Head of caudate nucleus (tissue), 42 donors: ENCODE results near the gene RMP24.
A peak's percentile ranks its signal among the peaks of the same experiment; 100 is the strongest.

ENCODE experiments used
- DNase-seq, 42 donors: peaks; one replicate each; pipeline versions ENCODE4 v3.0.0 to v3.0.0-alpha.2; 2020 to 2021; ENCODE audit warnings: mixed read lengths in 7 of 42
- intact Hi-C: fragments of 100-400 bp; cut with DNase I; formaldehyde crosslinking; loops from one replicate; pipeline ENCODE4 v1.15.0; 2022

Gene RMP24

GRCh38 chr18:35972197-35973000, at the start of gene RMP24:
RMP24 (plus strand) TSS chr18:35972679.
- DNase-seq: peak; percentile 85 to 98 (median 94)
- intact Hi-C loops: loop anchor here (5.0 to 10.0 kb wide), 2 partner anchors 95 to 152 kb away; partner anchors contain the start of genes ELP2, RPRD1A and SLC39A6

DNA sequence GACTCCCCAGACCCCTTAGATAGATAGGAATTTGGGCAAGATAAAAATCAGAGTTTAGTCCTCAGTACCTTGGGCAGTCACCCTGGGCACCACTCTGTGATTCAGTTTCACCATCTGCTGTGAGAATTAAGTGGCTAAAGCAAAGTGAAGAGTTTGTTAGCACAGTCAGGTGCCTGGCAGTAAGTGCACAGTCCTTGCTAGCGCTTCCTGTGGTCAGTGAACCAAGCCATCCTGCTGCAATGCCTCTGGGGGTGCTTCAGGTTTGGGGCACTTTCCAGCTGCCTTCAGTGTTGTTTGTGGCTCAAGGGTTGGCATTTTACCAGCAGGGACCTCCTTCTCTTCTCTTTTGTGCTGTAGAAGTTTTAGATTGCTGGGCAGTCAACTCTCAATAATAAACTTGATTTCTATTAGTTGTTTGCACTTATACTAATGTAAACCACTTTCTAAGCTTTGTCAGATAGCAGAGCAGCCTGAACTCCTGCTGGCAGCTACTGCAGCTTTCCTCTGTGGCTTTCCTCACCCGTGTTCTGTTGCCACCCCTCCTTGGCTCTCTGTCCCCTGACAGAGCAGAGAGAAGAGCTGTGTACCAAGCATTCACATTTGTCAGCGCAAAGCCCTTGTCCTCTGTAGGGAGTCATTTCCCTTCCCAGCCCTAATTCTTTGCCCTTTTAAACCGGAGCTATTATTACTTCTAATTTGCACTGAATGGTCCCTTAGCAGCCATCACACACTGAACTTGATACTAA, 48.4 kb upstream of the RMP24 start:
- no peak for DNase-seq
- intact Hi-C loops: no loop called here

GRCh38 chr18:35926884-35927283, 45.6 kb upstream of the RMP24 start:
- DNase-seq: no peak
- intact Hi-C loops: no loop called here

DNA sequence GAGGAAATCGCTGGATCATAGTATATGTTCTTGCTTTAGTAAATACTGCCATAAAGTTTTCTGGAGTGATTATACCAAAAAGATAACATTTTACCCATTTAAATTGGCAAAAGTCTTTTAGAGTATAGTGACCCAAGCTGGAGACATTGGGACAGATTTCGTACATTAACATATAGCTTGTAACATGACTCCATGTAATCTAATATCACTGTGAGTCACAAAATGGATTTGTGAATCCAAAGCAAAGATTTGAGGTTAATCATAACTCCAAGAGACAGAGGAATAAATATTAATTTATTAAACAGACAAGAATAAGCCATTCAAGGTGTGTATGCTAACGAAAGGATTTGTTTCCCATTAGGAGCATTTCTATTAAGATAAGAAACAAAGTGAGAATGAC, 45.0 kb upstream of the RMP24 start:
- intact Hi-C loops: no loop called here
- DNase-seq: no peak

- DNase-seq: no peak
- intact Hi-C loops: no loop called here
Measured at GRCh38 chr18:35933982-35934381, 38.5 kb upstream of the RMP24 start.

- no peak for DNase-seq
- intact Hi-C loops: no loop called here
Measured at GRCh38 chr18:35934891-35935290, 37.6 kb upstream of the RMP24 start.

- intact Hi-C loops: no loop called here
- DNase-seq: no peak
Measured at GRCh38 chr18:35935805-35936204, 36.7 kb upstream of the RMP24 start.

GRCh38 chr18:35936951-35937350, 35.5 kb upstream of the RMP24 start:
- intact Hi-C loops: no loop called here
- DNase-seq: no peak

- DNase-seq: no peak
- intact Hi-C loops: no loop called here
Measured at GRCh38 chr18:35938158-35938557, 34.3 kb upstream of the RMP24 start.

DNA sequence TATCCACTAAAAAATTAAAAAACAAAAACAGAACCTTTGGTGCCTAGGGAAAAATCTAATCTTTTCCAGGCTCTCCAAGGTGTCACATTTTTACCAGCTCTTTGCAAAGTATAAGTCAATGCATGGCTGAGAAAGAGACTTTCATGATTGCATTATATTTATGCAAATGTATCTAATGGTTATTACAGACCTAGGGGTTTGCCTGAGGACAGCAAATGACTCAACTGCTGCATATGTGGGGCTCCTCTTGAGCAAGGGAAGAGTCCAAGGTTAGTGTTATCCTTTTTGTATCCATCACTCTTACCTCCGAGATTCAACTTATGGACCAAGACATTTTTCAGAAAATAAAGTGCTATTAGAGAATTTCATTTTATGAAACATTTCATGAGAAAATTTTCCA, 33.9 kb upstream of the RMP24 start:
- intact Hi-C loops: no loop called here
- DNase-seq: no peak

DNA sequence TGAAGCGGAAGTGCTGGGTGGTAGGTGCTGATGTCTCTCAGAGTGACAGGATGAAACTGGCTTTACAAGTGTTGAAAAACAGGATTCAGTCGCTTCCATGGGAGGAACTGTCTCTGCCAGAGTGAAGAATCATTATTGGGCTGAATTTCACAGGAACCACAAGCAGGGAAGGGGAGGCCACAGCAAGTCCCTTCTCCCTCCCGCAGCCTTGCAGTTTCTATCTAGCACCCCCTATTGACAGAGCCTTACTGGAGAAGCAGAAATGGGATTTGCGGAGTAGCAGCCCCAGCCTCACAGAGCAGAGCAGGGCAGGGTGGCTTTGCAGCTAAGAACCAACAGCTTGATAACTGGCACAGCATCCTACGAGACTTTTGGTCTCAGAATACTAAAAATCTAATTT, 33.3 kb upstream of the RMP24 start:
- intact Hi-C loops: no loop called here
- peak in 12 of 42 donors; percentile 7 to 54 (median 16) for DNase-seq

GRCh38 chr18:35941299-35941698, 31.2 kb upstream of the RMP24 start:
- intact Hi-C loops: no loop called here
- no peak for DNase-seq

GRCh38 chr18:35942133-35942532, 30.3 kb upstream of the RMP24 start:
- DNase-seq: no peak
- intact Hi-C loops: no loop called here

DNA sequence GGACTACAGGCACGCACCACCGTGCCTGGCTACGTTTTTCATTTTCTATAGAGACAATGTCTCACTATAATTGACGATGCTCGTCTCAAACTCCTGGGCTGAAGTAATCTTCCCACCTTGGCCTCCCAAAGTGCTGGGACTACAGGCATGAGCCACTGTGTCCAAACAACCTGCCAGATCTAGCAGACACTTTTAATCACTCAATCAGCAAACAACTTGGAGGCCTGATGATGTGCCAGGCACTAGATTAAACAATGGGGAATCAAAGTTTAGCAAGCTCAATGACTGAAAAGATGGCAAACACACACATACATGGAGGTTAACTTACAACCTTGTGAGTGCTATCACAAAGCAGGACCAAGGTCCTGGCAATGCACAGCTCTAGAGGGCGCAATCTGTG, 29.8 kb upstream of the RMP24 start:
- intact Hi-C loops: no loop called here
- no peak for DNase-seq

- DNase-seq: peak in 19 of 42 donors; percentile 9 to 67 (median 38)
- intact Hi-C loops: no loop called here
Measured at GRCh38 chr18:35948080-35948479, 24.4 kb upstream of the RMP24 start.

GRCh38 chr18:35949090-35949489, 23.4 kb upstream of the RMP24 start:
- intact Hi-C loops: no loop called here

GRCh38 chr18:35949903-35950627, 22.4 kb upstream of the RMP24 start:
- DNase-seq: peak; percentile 34 to 88 (median 70)
- intact Hi-C loops: loop anchor here (5.0 kb wide), 1 partner anchor 193 kb away; no protein-coding TSS in a partner anchor

More at GRCh38 chr18:35949090-35949489, 23.4 kb upstream of the RMP24 start:
- no peak for DNase-seq

- DNase-seq: no peak
- intact Hi-C loops: loop anchor here (5.0 kb wide), 1 partner anchor 193 kb away; no protein-coding TSS in a partner anchor
Measured at GRCh38 chr18:35950628-35950982, 21.9 kb upstream of the RMP24 start.

DNA sequence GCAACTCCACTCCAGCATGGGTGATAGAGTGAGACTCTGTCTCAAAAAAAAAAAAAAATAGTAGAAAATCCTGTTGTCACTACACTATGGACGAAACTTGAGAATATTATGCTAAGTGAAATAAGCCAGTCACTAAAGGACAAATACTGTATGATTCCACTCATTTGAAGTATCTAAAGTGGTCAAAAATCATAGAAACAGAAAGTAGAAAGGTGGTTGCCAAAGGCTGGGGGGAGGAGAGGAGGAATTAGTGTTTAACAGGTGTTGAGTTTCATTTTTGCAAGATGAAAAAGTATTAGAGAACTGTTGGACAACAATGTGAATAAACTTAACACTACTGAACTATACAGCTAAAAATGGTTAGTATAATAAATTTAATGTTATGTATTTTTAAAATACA, 18.8 kb upstream of the RMP24 start:
- intact Hi-C loops: loop anchor here (5.0 kb wide), 1 partner anchor 196 kb away; no protein-coding TSS in a partner anchor
- no peak for DNase-seq

- intact Hi-C loops: no loop called here
- DNase-seq: no peak
Measured at GRCh38 chr18:35956226-35956625, 16.3 kb upstream of the RMP24 start.
